PC-3 (cell line): ENCODE measurements around the gene TMEM39A. TPM values are rescaled to one million over a fixed set of nuclear protein-coding genes. Genes with fewer than 3 reads are reported as not detected.

Experiments
- ATAC-seq: fragments of 200-7000 bp; cut with Tn5 transposase; 2 replicates; pipeline ENCODE4 v1.9.1; 2020; ENCODE audit warnings: mild to moderate bottlenecking, moderate library complexity
- BruUV-seq: library from RNA; stranded (reverse); fragments of 400-500 nt; replicated peaks from 2 replicates; lab custom pipeline; 2021; lab: Mats Ljungman, UMichigan
- CTCF ChIA-PET: fragments of 300-600 bp; sonication (Branson Sonifier 250); formaldehyde crosslinking; loops from one replicate; lab custom pipeline; 2022; ENCODE audit warnings: antibody characterized with exemption; lab: Charles Lee
- POLR2A ChIA-PET: fragments of 300-600 bp; sonication (Branson Sonifier 250); formaldehyde crosslinking; loops from one replicate; lab custom pipeline; 2022; ENCODE audit warnings: antibody characterized with exemption; ENCODE audit not compliant: unreplicated experiment; lab: Charles Lee
- DNase-seq: peaks from one replicate; pipeline ENCODE4 v3.0.0-alpha.2; 2015
- H2AFZ ChIP-seq: fragments of 300-600 bp; sonication (generic); 2 replicates; pipeline ENCODE4 v1.6.0; 2016; ENCODE audit warnings: antibody characterized with exemption, low read length
- H3F3A ChIP-seq: fragments of 300-600 bp; sonication (generic); one replicate; pipeline ENCODE4 v1.6.0; 2017; ENCODE audit warnings: antibody characterized with exemption, low read length, control low read depth, mild to moderate bottlenecking; ENCODE audit not compliant: unreplicated experiment
- H3K27ac ChIP-seq: fragments of 300-600 bp; sonication (generic); 2 replicates; pipeline ENCODE4 v1.5.1; 2016; ENCODE audit warnings: mild to moderate bottlenecking, low read length
- H3K27me3 ChIP-seq: fragments of 300-600 bp; sonication (generic); 2 replicates; pipeline ENCODE4 v1.6.1; 2016; ENCODE audit warnings: low read length, mixed read lengths
- H3K36me3 ChIP-seq: fragments of 300-600 bp; sonication (generic); 2 replicates; pipeline ENCODE4 v1.6.1; 2016; ENCODE audit warnings: low read depth, mixed run types, low read length, mixed read lengths
- H3K4me1 ChIP-seq: fragments of 300-600 bp; sonication (generic); 2 replicates; pipeline ENCODE4 v1.5.1; 2016; ENCODE audit warnings: low read length; ENCODE audit not compliant: insufficient read depth
- H3K4me2 ChIP-seq: fragments of 300-600 bp; sonication (generic); 2 replicates; pipeline ENCODE4 v1.6.0; 2016; ENCODE audit warnings: low read length
- H3K4me3 ChIP-seq: fragments of 300-600 bp; sonication (generic); 2 replicates; pipeline ENCODE4 v1.5.1; 2016; ENCODE audit warnings: mild to moderate bottlenecking, low read length, mixed read lengths
- H3K79me2 ChIP-seq: fragments of 300-600 bp; sonication (generic); 2 replicates; pipeline ENCODE4 v1.6.1; 2017; ENCODE audit warnings: low read length, mixed read lengths
- H3K9ac ChIP-seq: fragments of 300-600 bp; sonication (generic); 2 replicates; pipeline ENCODE4 v1.6.0; 2016; ENCODE audit warnings: mild to moderate bottlenecking, low read length
- H3K9me2 ChIP-seq: fragments of 300-600 bp; sonication (generic); replicated peaks from 2 replicates; pipeline ENCODE4 v1.6.1; 2016; ENCODE audit warnings: mixed run types, low read length, mixed read lengths
- H3K9me3 ChIP-seq: fragments of 300-600 bp; sonication (generic); 2 replicates; pipeline ENCODE4 v1.6.1; 2016; ENCODE audit warnings: low read length, mixed read lengths
- H4K20me1 ChIP-seq: fragments of 300-600 bp; sonication (generic); 2 replicates; pipeline ENCODE4 v1.6.1; 2016; ENCODE audit warnings: low read length, mixed read lengths
- CTCF ChIP-seq: fragments of 300-600 bp; sonication (generic); conservative IDR thresholded peaks from 2 replicates; pipeline ENCODE4 v1.5.1; 2017; ENCODE audit warnings: antibody characterized with exemption, low read depth, mild to moderate bottlenecking, low read length
- EZH2 ChIP-seq: fragments of 300-600 bp; sonication (generic); IDR thresholded peaks from one replicate; pipeline ENCODE4 v1.6.1; 2017; ENCODE audit warnings: antibody characterized with exemption, mild to moderate bottlenecking, low read length; ENCODE audit not compliant: unreplicated experiment
- EZH2phosphoT487 ChIP-seq: fragments of 300-600 bp; sonication (generic); IDR thresholded peaks from 2 replicates; pipeline ENCODE4 v1.6.1; 2018; ENCODE audit warnings: mild to moderate bottlenecking, antibody characterized with exemption, low read length, borderline replicate concordance
- intact Hi-C: fragments of 100-400 bp; cut with micrococcal nuclease; formaldehyde crosslinking; loops from 2 replicates; pipeline ENCODE4 v1.9.0; 2023
- total RNA-seq: library from RNA; depleted of rRNA; stranded (reverse); fragments of >200 nt; gene quantifications from 2 replicates; pipeline ENCODE4 v1.2.3, GENCODE V29; 2014

Gene TMEM39A
- total RNA-seq, 1 experiment from 2014 or later, result 56.5 TPM

DNA sequence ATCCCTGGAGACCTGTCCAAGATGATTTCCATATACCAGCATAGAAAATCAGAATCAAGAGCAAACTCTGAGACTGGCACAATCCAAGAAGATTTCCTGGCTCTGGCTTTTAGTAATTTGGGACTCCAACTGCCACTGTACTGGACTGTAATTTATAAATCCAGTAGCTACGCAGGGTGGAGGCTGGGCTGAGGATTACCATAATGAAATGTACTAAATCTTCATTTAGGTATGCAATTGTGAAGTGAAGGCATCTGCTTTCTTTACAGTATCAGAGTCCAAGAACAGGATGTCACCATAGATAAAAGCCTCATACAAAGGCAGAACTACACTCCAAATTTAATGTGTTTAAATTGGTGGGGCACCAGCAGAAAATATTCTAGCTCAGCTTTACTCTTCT is 46.5 kb downstream of the TMEM39A start:
- no peaks in the 10 kb centered on the region for H3K9me3 ChIP-seq
- no TSS peak for BruUV-seq
- no peak overlapping the region for H3K27ac ChIP-seq
- no peaks in the 10 kb centered on the region for H4K20me1 ChIP-seq
- no peaks in the 10 kb centered on the region for H3K27me3 ChIP-seq
- no peaks in the 10 kb centered on the region for H3K36me3 ChIP-seq
- no peak overlapping the region for H3K9ac ChIP-seq
- POLR2A ChIA-PET, result no interaction called here
- TF ChIP-seq EZH2, result no peak
- no peak for TF ChIP-seq CTCF
- no peak for TF ChIP-seq EZH2phosphoT487
- H3K4me2 ChIP-seq, result no peak overlapping the region
- no peak for DNase-seq
- H3K4me3 ChIP-seq, result no peak overlapping the region
- no peak overlapping the region for H2AFZ ChIP-seq
- ATAC-seq, result no peak
- H3K4me1 ChIP-seq, result no peaks in the 10 kb centered on the region
- no peaks in the 10 kb centered on the region for H3K9me2 ChIP-seq
- no peaks in the 10 kb centered on the region for H3F3A ChIP-seq
- intact Hi-C loops, result no loop called here
- CTCF ChIA-PET, result no interaction called here
- H3K79me2 ChIP-seq, result no peaks in the 10 kb centered on the region

DNA sequence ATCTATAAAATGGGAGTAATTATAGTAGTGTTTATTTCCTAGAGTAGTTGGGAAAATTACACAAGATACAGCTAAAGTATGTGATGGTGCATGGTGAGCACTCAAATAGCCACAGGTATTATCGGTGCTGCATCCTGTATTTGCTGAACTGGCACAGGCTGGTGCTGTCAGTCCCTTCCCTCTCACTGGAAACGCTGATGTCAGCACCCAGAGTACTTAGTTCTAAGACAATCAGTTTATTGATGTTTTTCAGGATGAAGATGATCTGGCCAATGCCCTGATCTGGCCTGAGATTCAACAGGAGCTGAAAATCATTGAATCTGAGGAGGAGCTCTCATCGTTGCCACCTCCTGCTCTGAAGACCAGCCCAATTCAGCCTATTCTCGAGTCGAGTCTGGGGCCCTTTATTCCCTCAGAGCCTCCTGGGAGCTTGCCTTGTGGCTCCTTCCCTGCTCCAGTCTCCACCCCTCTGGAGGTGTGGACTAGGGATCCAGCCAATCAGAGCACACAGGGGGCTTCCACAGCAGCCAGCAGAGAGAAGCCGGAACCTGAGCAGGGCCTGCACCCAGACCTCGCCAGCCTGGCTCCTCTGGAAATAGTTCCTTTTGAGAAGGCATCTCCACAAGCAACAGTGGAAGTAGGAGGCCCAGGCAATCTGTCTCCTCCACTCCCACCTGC is 49.7 kb downstream of the TMEM39A start:
- no peak for ATAC-seq
- no peaks in the 10 kb centered on the region for H3K9me3 ChIP-seq
- TF ChIP-seq EZH2phosphoT487, result no peak
- H3K4me2 ChIP-seq, result no peak overlapping the region
- H3K4me1 ChIP-seq, result no peaks in the 10 kb centered on the region
- H2AFZ ChIP-seq, result no peak overlapping the region
- H3K9ac ChIP-seq, result no peak overlapping the region
- no peaks in the 10 kb centered on the region for H3K9me2 ChIP-seq
- ChIA-PET POLR2A (no interaction called here), CTCF (no interaction called here)
- DNase-seq, result no peak
- no peak overlapping the region for H3K4me3 ChIP-seq
- no peak overlapping the region for H3K27ac ChIP-seq
- no peaks in the 10 kb centered on the region for H3F3A ChIP-seq
- H3K36me3 ChIP-seq, result no peaks in the 10 kb centered on the region
- H3K79me2 ChIP-seq, result no peaks in the 10 kb centered on the region
- BruUV-seq, result no TSS peak
- intact Hi-C loops, result no loop called here
- H3K27me3 ChIP-seq, result no peaks in the 10 kb centered on the region
- H4K20me1 ChIP-seq, result no peaks in the 10 kb centered on the region

- H3K9me3 ChIP-seq, result no peaks in the 10 kb centered on the region
- DNase-seq (no peak), ATAC-seq (no peak)
- no peaks in the 10 kb centered on the region for H3K79me2 ChIP-seq
- no peaks in the 10 kb centered on the region for H3K27me3 ChIP-seq
- no peak for TF ChIP-seq CTCF
- TF ChIP-seq EZH2phosphoT487, result no peak
- ChIA-PET CTCF (no interaction called here), POLR2A (no interaction called here)
- H3K27ac ChIP-seq, result no peak overlapping the region
- no TSS peak for BruUV-seq
- H3K4me1 ChIP-seq, result no peaks in the 10 kb centered on the region
- H4K20me1 ChIP-seq, result no peaks in the 10 kb centered on the region
- intact Hi-C loops, result no loop called here
- no peaks in the 10 kb centered on the region for H3K36me3 ChIP-seq
- no peaks in the 10 kb centered on the region for H3F3A ChIP-seq
- no peak overlapping the region for H3K9ac ChIP-seq
- no peak overlapping the region for H3K4me3 ChIP-seq
- H3K4me2 ChIP-seq, result no peak overlapping the region
- no peak overlapping the region for H2AFZ ChIP-seq
- H3K9me2 ChIP-seq, result no peaks in the 10 kb centered on the region
Measured at GRCh38 chr3:119409844-119410243, 53.6 kb downstream of the TMEM39A start.
